Measurements from ENCODE around the gene ENTHD1.

The ENTHD1 gene

GRCh38 chr22:39710380-39711150, 183.0 kb downstream of the ENTHD1 start:
- H3K36me3 ChIP-seq (replicated peaks) = no peaks in the 10 kb centered on the region
- no peak overlapping the region for H3K4me3 ChIP-seq (ENCODE audit: low read depth, low read length)
- H3K27ac ChIP-seq = no peak overlapping the region
- no peak for DNase-seq
- in situ Hi-C loops (cut with HindIII; ENCODE audit: low pct_ligation_motif_present, low sequenced_read_pairs) = no loop called here
- H3K27me3 ChIP-seq (replicated peaks) = peaks cover 8% of the 10 kb centered on the region
- no peak for TF ChIP-seq CTCF (IDR thresholded peaks at IDR 0.05; ENCODE audit: low read depth, low read length, missing control alignments)

DNA sequence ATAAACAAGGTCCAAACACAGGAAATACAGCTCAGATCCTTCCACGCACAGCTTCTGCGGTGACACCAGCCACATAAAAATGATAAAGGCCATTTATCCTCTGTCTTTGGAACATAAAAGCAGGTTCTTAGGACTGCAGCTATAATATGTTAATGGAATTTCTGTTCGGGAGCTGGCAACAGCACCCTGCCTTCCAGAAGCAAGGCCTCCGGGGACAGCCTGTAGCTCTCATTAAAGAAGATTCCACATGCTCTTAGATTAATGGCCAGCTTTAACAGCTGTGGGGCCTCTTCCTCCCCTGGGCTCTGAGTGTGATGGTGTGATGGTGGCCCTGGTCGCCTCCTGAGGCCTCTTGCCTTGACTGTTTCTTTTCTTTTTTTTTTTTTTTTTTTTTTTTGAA, 185.7 kb downstream of the ENTHD1 start:
- in situ Hi-C loops (cut with HindIII; ENCODE audit: low pct_ligation_motif_present, low sequenced_read_pairs) = no loop called here
- no peak for TF ChIP-seq CTCF (IDR thresholded peaks at IDR 0.05; ENCODE audit: low read depth, low read length, missing control alignments)
- Histone ChIP-seq H3K27ac (no peak overlapping the region), H3K36me3 (replicated peaks) (no peaks in the 10 kb centered on the region), H3K4me3 (ENCODE audit: low read depth, low read length) (no peak overlapping the region), H3K27me3 (replicated peaks) (peaks cover 10% of the 10 kb centered on the region)
- DNase-seq = no peak

GRCh38 chr22:39707351-39707750, 186.2 kb downstream of the ENTHD1 start:
- in situ Hi-C loops (cut with HindIII; ENCODE audit: low pct_ligation_motif_present, low sequenced_read_pairs) = no loop called here

GRCh38 chr22:39706376-39707140, 187.0 kb downstream of the ENTHD1 start:
- no peak for TF ChIP-seq CTCF (IDR thresholded peaks at IDR 0.05; ENCODE audit: low read depth, low read length, missing control alignments)
- in situ Hi-C loops (cut with HindIII; ENCODE audit: low pct_ligation_motif_present, low sequenced_read_pairs) = no loop called here
- Histone ChIP-seq H3K27ac (no peak overlapping the region), H3K27me3 (replicated peaks) (peaks cover 18% of the 10 kb centered on the region), H3K36me3 (replicated peaks) (no peaks in the 10 kb centered on the region), H3K4me3 (ENCODE audit: low read depth, low read length) (no peak overlapping the region)
- DNase-seq = no peak

More at GRCh38 chr22:39707351-39707750, 186.2 kb downstream of the ENTHD1 start:
- Histone ChIP-seq H3K4me3 (ENCODE audit: low read depth, low read length) (no peak overlapping the region), H3K27ac (no peak overlapping the region), H3K27me3 (replicated peaks) (peaks cover 15% of the 10 kb centered on the region), H3K36me3 (replicated peaks) (no peaks in the 10 kb centered on the region)
- no peak for DNase-seq
- TF ChIP-seq CTCF (IDR thresholded peaks at IDR 0.05; ENCODE audit: low read depth, low read length, missing control alignments) = no peak

GRCh38 chr22:39705386-39705785, 188.2 kb downstream of the ENTHD1 start:
- DNase-seq = no peak
- Histone ChIP-seq H3K4me3 (ENCODE audit: low read depth, low read length) (no peak overlapping the region), H3K27me3 (replicated peaks) (peaks cover 13% of the 10 kb centered on the region), H3K27ac (no peak overlapping the region), H3K36me3 (replicated peaks) (no peaks in the 10 kb centered on the region)
- in situ Hi-C loops (cut with HindIII; ENCODE audit: low pct_ligation_motif_present, low sequenced_read_pairs) = no loop called here
- TF ChIP-seq CTCF (IDR thresholded peaks at IDR 0.05; ENCODE audit: low read depth, low read length, missing control alignments) = no peak

All from brain microvascular endothelial cell (primary cell).